Posterior cingulate gyrus (tissue), 11 donors: ENCODE data around the gene ALG1.
"Not testable (repeated sequence)": the region's sequence is repeated elsewhere in the genome, so short reads cannot be mapped to it uniquely, and the experiment has no call there.

Source experiments
- DNase-seq, 10 donors: peaks; one replicate each; pipeline versions ENCODE4 v3.0.0 to v3.0.0-alpha.2; 2020 to 2021; ENCODE audit warnings: mixed read lengths in 3 of 10
- intact Hi-C: fragments of 100-400 bp; cut with DNase I; formaldehyde crosslinking; loops from one replicate; pipeline ENCODE4 v1.15.1; 2023

The ALG1 gene

GRCh38 chr16:5070431-5071186, 1.0 kb upstream of the ALG1 start:
- intact Hi-C loops: loop anchor here (5.0 kb wide), 1 partner anchor 38 kb away; the partner anchor contains the start of gene NAGPA
- DNase-seq: peak in 3 of 10 donors; percentile 32 to 35 (median 33)

- DNase-seq: peak in 1 of 10 donors; percentile 27
- intact Hi-C loops: loop anchor here (5.0 kb wide), 1 partner anchor 39 kb away; the partner anchor contains the start of gene NAGPA
Measured at GRCh38 chr16:5071341-5071680, 332 bp upstream of the ALG1 start.

- peak in 3 of 10 donors; percentile 40 to 58 (median 51) for DNase-seq
- intact Hi-C loops: loop anchor here (5.0 kb wide), 1 partner anchor 40 kb away; the partner anchor contains the start of gene NAGPA
Measured at GRCh38 chr16:5072334-5073278, 963 bp downstream of the ALG1 start.

GRCh38 chr16:5073279-5073629, 1.6 kb downstream of the ALG1 start:
- DNase-seq: no peak
- intact Hi-C loops: loop anchor here (5.0 kb wide), 1 partner anchor 41 kb away; the partner anchor contains the start of gene NAGPA

DNA sequence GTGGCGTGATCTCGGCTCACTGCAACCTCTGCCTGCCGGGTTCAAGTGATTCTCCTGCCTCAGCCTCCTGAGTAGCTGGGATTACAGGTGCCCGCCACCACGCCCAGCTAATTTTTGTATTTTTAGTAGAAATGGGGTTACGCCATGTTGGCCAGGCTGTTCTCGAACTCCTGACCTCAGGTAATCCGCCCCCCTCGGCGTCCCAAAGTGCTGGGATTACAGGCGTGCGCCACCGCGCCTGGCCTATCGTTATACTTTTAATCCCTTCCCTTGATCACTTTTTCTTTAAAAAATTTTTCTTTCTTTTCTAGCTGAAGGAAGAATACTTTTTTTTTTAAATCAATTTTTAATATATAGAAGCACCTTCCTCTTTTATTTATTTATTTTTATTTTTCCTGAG, 2.1 kb downstream of the ALG1 start:
- peak in 3 of 10 donors; percentile 56 to 63 (median 62) for DNase-seq

DNA sequence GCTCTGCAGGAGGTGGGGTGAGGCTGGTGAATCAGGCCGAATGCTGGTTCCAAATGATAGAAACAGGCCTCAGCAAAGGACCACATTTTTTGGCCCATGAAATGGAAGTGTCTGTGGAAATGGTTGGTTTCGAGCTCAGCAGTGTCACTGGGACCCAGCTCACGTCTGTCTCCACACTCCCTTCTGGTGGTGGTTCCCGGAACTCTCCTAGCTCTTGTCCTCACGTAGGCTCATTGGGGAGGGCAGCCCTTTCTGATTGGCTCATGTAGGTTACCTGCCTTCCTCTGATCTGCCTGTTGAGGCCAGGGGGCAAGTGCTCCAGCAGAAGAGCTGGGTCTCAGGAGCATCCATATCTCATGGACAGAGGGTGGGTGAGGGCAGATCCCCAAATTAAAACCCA, 4.0 kb downstream of the ALG1 start:
- peak in 3 of 10 donors; percentile 6 to 20 (median 13) for DNase-seq
- intact Hi-C loops: no loop called here

More for the DNA sequence above, 2.1 kb downstream of the ALG1 start:
- intact Hi-C loops: loop anchor here (5.0 kb wide), 1 partner anchor 41 kb away; the partner anchor contains the start of gene NAGPA

GRCh38 chr16:5077304-5077703, 5.7 kb downstream of the ALG1 start:
- peak in 3 of 10 donors; percentile 55 to 72 (median 61) for DNase-seq
- intact Hi-C loops: no loop called here

DNA sequence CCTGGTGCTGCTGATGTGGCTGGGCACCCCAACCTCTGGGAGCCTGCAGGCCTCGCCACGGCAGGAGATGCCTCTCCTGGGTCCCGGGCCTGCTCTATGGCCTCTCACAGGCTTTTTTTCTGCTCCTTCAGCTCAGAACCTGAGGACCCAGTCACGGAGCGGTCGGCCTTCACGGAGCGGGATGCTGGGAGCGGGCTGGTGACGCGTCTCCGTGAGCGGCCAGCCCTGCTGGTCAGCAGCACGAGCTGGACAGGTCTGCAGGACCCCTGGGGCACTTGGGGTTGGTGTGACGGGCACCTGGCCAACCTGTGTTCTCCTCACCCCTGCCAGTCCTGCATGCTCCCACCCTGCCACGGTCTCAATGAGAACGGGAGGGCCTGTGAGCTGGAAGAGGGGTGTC, 7.0 kb downstream of the ALG1 start:
- intact Hi-C loops: no loop called here
- peak in 3 of 10 donors; percentile 37 to 72 (median 54) for DNase-seq

GRCh38 chr16:5080461-5080860, 8.8 kb downstream of the ALG1 start:
- intact Hi-C loops: loop anchor here (10.0 kb wide), 1 partner anchor 126 kb away; the partner anchor contains the start of gene SEC14L5
- peak in 3 of 10 donors; percentile 41 to 77 (median 48) for DNase-seq

- DNase-seq: peak in 3 of 10 donors; percentile 45 to 67 (median 54)
- intact Hi-C loops: loop anchor here (10.0 kb wide), 1 partner anchor 126 kb away; the partner anchor contains the start of gene SEC14L5
Measured at GRCh38 chr16:5080996-5081395, 9.4 kb downstream of the ALG1 start.

DNA sequence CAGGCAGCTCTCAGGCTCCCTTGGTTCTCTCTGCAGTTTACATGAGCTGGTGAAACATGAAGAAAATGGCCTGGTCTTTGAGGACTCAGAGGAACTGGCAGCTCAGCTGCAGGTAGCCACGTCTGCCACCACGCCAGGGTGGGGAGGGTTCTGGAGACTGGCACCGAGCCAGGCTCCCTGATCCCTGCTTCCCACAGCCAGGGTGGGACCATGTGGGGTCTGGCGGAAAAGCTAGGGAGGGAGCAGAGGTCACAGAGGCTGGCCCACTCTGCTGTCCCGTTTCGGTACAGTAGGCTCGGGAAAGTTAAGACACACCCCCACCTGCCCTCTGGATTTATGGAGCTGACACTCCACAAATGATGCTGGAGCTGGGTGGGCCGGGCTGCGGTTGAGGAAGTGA, 12.0 kb downstream of the ALG1 start:
- DNase-seq: peak in 3 of 10 donors; percentile 43 to 68 (median 44)
- intact Hi-C loops: loop anchor here (10.0 kb wide), 1 partner anchor 129 kb away; the partner anchor contains the start of gene SEC14L5

GRCh38 chr16:5084099-5084731, 12.6 kb downstream of the ALG1 start:
- peak in 3 of 10 donors; percentile 19 to 63 (median 42) for DNase-seq
- intact Hi-C loops: loop anchor here (10.0 kb wide), 1 partner anchor 129 kb away; the partner anchor contains the start of gene SEC14L5

DNA sequence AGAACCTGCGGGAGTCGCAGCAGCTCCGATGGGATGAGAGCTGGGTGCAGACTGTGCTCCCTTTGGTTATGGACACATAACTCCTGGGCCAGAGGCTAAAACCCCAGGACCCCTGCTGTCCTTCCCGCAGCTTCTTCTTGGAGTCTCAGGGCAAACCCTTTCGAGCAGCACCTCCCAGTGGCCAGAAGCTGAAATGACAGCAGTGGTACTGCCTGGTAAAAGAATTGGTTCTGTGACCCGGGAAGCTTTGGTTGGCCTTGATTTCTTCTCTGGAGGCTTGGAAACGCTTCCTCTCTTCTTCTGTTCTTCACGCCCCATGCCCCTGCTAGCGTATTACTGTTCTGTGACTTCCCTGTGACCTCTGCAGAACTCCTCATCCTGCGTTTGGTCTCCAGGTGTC, 13.2 kb downstream of the ALG1 start:
- intact Hi-C loops: loop anchor here (10.0 kb wide), 1 partner anchor 130 kb away; the partner anchor contains the start of gene SEC14L5
- DNase-seq: peak; percentile 32 to 93 (median 68)

DNA sequence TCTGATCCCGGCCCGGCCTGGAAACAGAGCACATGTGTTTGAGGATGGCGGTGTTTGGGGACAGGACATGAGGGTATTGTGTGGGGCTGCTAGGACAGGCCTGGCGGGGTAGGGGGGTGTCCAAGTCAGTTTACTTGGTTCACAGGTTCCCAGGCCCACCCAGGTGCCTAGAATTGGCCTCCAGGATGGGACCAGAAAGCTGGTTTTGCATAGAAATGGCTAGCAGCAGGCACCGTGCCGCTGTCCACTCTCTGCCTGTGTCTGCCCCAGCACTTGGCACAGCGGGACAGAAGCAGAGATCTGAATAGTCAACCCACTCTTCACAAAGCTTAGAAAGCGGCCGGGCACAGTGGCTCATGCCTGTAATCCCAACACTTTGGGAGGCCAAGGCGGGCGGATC, 14.1 kb downstream of the ALG1 start:
- DNase-seq: peak in 3 of 10 donors; percentile 63 to 78 (median 69)
- intact Hi-C loops: loop anchor here (10.0 kb wide), 1 partner anchor 131 kb away; the partner anchor contains the start of gene SEC14L5

DNA sequence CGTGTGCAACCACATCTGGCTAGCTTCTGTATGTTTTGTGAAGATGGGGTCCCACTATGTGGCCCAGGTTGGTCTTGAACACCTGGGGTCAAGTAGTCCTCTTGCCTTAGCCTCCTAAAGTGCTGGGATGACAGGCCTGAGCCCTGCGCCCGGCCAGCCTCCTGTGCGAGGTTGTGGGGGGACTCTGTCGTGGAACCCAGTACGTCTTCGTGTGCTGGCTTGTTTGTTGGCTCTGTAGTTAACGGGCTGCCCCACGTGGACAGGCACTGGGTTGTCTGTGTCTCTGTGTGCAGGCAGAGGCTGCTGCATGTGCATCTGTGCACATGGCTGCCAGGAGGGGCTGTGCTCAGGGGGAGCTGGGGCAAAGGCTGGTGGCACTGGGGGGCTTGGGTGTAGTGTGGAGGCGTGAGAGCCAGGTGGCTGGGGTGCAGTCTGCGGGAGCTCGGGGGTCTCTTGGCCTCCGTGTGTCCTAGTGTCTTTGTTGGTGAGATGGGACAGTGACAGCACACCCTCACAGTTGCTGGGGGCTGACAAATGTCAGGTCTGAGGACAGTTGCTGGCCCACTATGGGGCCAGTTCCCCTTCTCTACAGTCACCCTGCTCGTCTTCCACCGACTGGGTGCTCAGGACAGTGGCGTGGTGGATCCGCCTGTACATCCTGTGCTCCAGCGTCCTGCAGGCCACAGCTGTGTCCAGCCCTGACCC, 16.6 kb downstream of the ALG1 start:
- peak in 3 of 10 donors; percentile 26 to 76 (median 49) for DNase-seq
- intact Hi-C loops: loop anchor here (10.0 kb wide), 1 partner anchor 133 kb away; the partner anchor contains the start of gene SEC14L5

DNA sequence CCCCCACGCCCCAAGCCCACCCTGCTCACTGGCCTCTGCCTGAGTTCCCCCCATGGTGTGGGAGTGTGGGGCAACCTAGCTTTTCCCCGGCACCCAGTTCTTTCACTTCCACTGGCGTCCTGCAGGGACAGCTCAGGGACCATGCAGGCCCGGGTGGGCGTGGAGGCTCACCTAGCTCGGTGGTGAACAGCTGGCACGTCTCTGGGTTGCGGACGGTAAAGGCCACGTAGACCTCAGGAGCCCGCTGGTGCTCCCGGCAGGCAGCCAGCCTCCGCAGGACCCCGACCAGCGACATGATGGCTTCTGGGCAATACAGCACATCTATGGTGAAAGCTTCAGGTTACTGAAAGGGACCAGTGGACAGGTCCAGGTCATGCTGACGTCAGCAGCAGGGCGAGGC, 17.3 kb downstream of the ALG1 start:
- peak in 2 of 10 donors; percentile 76 to 79 for DNase-seq
- intact Hi-C loops: loop anchor here (10.0 kb wide), 1 partner anchor 134 kb away; the partner anchor contains the start of gene SEC14L5

GRCh38 chr16:5089911-5090555, 18.4 kb downstream of the ALG1 start:
- peak in 2 of 10 donors; percentile 72 to 76 for DNase-seq
- intact Hi-C loops: loop anchor here (10.0 kb wide), 1 partner anchor 135 kb away; the partner anchor contains the start of gene SEC14L5

- DNase-seq, intact Hi-C loops: not testable (repeated sequence)
Measured at GRCh38 chr16:5090592-5090991, 18.9 kb downstream of the ALG1 start.
